Endodermal cell (in vitro differentiated cells): ENCODE results near the gene CCDC177. TPM values are rescaled to one million over a fixed set of nuclear protein-coding genes. Genes with fewer than 3 reads are reported as not detected.

Experiments
- DNase-seq: peaks from one replicate; pipeline ENCODE4 v3.0.0-alpha.2; 2017
- H3K27ac ChIP-seq: 2 replicates; pipeline ENCODE4 v1.5.1; 2013; ENCODE audit warnings: mild to moderate bottlenecking, low read depth, low read length, moderate library complexity
- H3K27me3 ChIP-seq: 2 replicates; pipeline ENCODE4 v1.6.1; 2013; ENCODE audit warnings: mild to moderate bottlenecking, low read length, moderate library complexity; ENCODE audit not compliant: insufficient read depth, control insufficient read depth, poor library complexity, severe bottlenecking
- H3K36me3 ChIP-seq: 2 replicates; pipeline ENCODE4 v1.7.0; 2013; ENCODE audit warnings: mild to moderate bottlenecking, low read length, moderate library complexity; ENCODE audit not compliant: control insufficient read depth, insufficient read depth
- H3K4me1 ChIP-seq: one replicate; pipeline ENCODE4 v1.7.0; 2013; ENCODE audit warnings: low read length; ENCODE audit not compliant: control insufficient read depth, insufficient read depth
- H3K4me3 ChIP-seq: 2 replicates; pipeline ENCODE4 v1.5.1; 2013; ENCODE audit warnings: mild to moderate bottlenecking, low read length, moderate library complexity
- H3K9ac ChIP-seq: 2 replicates; pipeline ENCODE4 v1.6.1; 2013; ENCODE audit warnings: mild to moderate bottlenecking, low read length, moderate library complexity; ENCODE audit not compliant: poor library complexity, severe bottlenecking; ENCODE audit errors: extremely low read depth
- H3K9me3 ChIP-seq: 2 replicates; pipeline ENCODE4 v1.6.1; 2013; ENCODE audit warnings: mild to moderate bottlenecking, low read length, moderate library complexity; ENCODE audit not compliant: control insufficient read depth
- H3K27ac Mint-ChIP-seq: 2 replicates; pipeline ENCODE4 v1.8.0; 2020; ENCODE audit warnings: mixed read lengths
- H3K27me3 Mint-ChIP-seq: 2 replicates; pipeline ENCODE4 v1.8.0; 2021; ENCODE audit warnings: mild to moderate bottlenecking, mixed read lengths; ENCODE audit not compliant: insufficient read depth
- H3K36me3 Mint-ChIP-seq: 2 replicates; pipeline ENCODE4 v1.8.0; 2020; ENCODE audit warnings: low read depth, mixed read lengths
- H3K4me1 Mint-ChIP-seq: 2 replicates; pipeline ENCODE4 v1.8.0; 2020; ENCODE audit warnings: mixed read lengths
- H3K4me3 Mint-ChIP-seq: 2 replicates; pipeline ENCODE4 v1.8.0; 2020; ENCODE audit warnings: mild to moderate bottlenecking, moderate library complexity, mixed read lengths
- H3K9me3 Mint-ChIP-seq: 2 replicates; pipeline ENCODE4 v1.8.0; 2020; ENCODE audit warnings: mild to moderate bottlenecking, mixed read lengths
- WGBS, 2 experiments: methylation state at CpG; one replicate each; pipeline versions ENCODE4 v1.1.5 to v1.1.7; 2013; ENCODE audit warnings: missing lambda C conversion rate in 2 of 2, mixed read lengths in 1 of 2; ENCODE audit not compliant: insufficient coverage in 1 of 2, insufficient read length in 1 of 2; 5-methylcytosine and 5-hydroxymethylcytosine counted together
- total RNA-seq, 2 donors: library from RNA; stranded (reverse); fragmentation: NEBNext Ultra II Directional in 1 of 2; extraction: Animal tissue kit (Norgen Biotek cat#: 25700) in 1 of 2; gene quantifications; 2 replicates in 1 of 2; 3 replicates in 1 of 2; pipeline ENCODE4 v1.2.1, GENCODE V29; 2021
- TF ChIP-seq, protein P1 (sequence below): fragments of 200-600 bp; sonication (generic); conservative IDR thresholded peaks from 2 replicates; pipeline ENCODE4 v1.5.0; 2021; ENCODE audit warnings: antibody characterized with exemption, mild to moderate bottlenecking

The CCDC177 gene
- total RNA-seq, 2 donors from 2014 or later, result 4.0 to 5.8 TPM

DNA sequence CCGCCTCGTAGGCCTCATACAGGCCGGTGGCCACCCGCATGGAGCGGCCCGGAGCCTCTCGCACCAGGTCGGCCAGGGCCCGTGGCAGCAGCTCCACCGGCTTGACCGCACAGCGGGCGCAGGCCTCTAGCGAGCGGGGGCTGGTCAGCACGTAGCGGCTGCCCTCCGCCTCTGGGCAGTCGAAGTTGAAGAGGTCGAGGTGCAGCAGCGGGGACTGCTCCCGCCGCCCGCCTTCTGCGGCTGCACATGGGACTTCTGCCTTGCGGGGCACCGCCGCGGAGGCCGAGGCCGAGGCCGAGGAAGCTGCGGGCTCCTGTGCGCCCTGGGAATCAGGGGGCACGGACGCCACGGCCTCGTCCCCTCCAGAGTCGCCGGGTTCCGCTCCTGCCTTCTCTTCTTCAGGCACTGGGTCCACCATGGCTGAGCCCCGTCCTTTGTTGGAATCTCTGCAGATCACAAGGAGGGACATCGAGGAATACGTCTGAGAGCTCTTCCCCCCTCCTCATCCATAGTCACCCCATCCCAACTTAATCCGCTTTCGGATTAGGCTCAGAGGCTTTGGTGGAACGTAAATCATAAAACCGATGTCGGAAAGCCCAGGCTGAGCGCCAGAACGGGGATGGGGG lies 1.4 kb downstream of the CCDC177 start:
- peaks cover 31% of the 10 kb centered on the region for H3K9me3 Mint-ChIP-seq
- H3K36me3 ChIP-seq, result peaks cover 25% of the 10 kb centered on the region
- no peak for DNase-seq
- H3K4me1 ChIP-seq, result peaks cover 7% of the 10 kb centered on the region
- peaks cover 16% of the 10 kb centered on the region for H3K9me3 ChIP-seq
- H3K9ac ChIP-seq, result no peak overlapping the region
- TF ChIP-seq, protein P1, sequence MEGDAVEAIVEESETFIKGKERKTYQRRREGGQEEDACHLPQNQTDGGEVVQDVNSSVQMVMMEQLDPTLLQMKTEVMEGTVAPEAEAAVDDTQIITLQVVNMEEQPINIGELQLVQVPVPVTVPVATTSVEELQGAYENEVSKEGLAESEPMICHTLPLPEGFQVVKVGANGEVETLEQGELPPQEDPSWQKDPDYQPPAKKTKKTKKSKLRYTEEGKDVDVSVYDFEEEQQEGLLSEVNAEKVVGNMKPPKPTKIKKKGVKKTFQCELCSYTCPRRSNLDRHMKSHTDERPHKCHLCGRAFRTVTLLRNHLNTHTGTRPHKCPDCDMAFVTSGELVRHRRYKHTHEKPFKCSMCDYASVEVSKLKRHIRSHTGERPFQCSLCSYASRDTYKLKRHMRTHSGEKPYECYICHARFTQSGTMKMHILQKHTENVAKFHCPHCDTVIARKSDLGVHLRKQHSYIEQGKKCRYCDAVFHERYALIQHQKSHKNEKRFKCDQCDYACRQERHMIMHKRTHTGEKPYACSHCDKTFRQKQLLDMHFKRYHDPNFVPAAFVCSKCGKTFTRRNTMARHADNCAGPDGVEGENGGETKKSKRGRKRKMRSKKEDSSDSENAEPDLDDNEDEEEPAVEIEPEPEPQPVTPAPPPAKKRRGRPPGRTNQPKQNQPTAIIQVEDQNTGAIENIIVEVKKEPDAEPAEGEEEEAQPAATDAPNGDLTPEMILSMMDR, result no peak
- peaks cover 3% of the 10 kb centered on the region for H3K4me1 Mint-ChIP-seq
- peaks cover 64% of the 10 kb centered on the region for H3K27me3 Mint-ChIP-seq
- WGBS, 2 experiments, result 86 to 89% methylated on average over 39 to 51 of the region's 51 CpGs
- H3K4me3 Mint-ChIP-seq, result peak overlapping the region; percentile 60
- H3K27ac ChIP-seq, result no peak overlapping the region
- H3K27ac Mint-ChIP-seq, result no peak overlapping the region
- H3K27me3 ChIP-seq, result peaks cover 22% of the 10 kb centered on the region
- peak overlapping the region; percentile 81 for H3K4me3 ChIP-seq
- peaks cover 30% of the 10 kb centered on the region for H3K36me3 Mint-ChIP-seq

DNA sequence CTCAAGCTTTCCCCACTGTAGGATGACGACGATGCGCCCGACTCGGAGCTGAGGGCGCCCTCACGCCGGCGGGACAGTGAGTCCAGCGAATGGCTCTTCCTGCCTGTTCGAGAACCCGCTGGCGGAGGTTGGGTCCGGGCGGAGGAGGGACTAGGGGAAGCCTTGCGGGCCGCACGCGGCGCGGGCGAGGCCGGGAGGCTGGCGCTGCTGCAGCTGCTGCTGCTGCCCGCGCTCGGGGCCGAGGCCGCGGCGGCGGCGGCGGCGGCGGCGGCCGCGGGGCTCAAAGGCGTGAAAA lies 1.9 kb downstream of the CCDC177 start:
- no peak for DNase-seq
- Histone ChIP-seq H3K27me3 (peaks cover 22% of the 10 kb centered on the region), H3K27ac (no peak overlapping the region), H3K36me3 (peaks cover 25% of the 10 kb centered on the region), H3K9me3 (peaks cover 16% of the 10 kb centered on the region), H3K4me1 (peaks cover 7% of the 10 kb centered on the region), H3K4me3 (no peak overlapping the region), H3K9ac (no peak overlapping the region)
- 97 to 98% methylated on average over 39 to 40 of the region's 40 CpGs for WGBS, 2 experiments
- peaks cover 30% of the 10 kb centered on the region for H3K36me3 Mint-ChIP-seq
- no peak overlapping the region for H3K27ac Mint-ChIP-seq
- TF ChIP-seq, protein P1, result no peak
- peaks cover 67% of the 10 kb centered on the region for H3K27me3 Mint-ChIP-seq
- H3K4me3 Mint-ChIP-seq, result no peak overlapping the region
- peaks cover 31% of the 10 kb centered on the region for H3K9me3 Mint-ChIP-seq
- peaks cover 3% of the 10 kb centered on the region for H3K4me1 Mint-ChIP-seq

DNA sequence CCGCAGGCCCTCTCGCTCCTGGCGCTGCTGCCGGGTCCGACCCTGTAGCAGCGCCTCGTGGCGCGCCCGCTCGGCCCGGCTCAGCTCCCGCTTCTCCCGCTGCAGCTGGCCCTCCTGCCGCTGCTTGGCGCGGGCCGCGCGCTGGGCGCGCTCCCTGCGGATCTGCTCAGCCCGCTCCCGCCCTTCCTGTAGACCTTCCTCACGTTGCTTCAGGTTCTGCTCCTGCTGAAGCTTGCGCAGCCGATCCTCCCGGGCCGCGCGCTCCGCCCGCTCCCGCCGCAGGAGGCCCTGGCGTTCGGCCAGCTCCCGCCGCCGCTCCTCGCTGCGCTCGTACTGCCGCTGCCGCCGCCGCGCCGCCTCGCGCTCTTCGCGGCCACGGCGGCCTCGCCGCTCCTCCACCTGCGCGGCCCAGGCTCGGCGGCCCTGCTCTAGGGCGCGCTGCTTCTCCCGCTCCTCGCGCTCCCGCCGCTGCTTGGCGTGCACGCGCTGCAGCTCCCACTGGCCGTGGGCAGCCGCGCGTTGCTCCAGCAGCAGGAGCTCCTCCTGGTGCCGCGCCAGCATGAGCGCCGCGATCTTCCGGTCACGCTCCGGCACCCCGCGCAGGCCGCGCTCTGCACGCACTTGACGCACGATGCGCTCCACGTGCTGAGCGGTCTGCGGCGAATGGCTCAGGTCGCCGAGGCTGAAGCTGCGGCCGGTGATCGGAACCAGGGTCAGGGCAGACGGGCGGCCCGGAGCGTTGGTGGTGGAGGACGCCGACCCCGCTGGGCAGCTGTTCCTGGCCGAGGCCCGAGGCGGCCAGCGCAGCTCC lies 2.4 kb downstream of the CCDC177 start:
- H3K36me3 Mint-ChIP-seq, result peaks cover 30% of the 10 kb centered on the region
- peaks cover 71% of the 10 kb centered on the region for H3K27me3 Mint-ChIP-seq
- H3K9me3 Mint-ChIP-seq, result peaks cover 31% of the 10 kb centered on the region
- Histone ChIP-seq H3K9me3 (peaks cover 11% of the 10 kb centered on the region), H3K4me1 (peaks cover 7% of the 10 kb centered on the region), H3K4me3 (no peak overlapping the region), H3K9ac (no peak overlapping the region), H3K27ac (no peak overlapping the region), H3K27me3 (peaks cover 22% of the 10 kb centered on the region), H3K36me3 (peaks cover 25% of the 10 kb centered on the region)
- H3K27ac Mint-ChIP-seq, result no peak overlapping the region
- peak overlapping the region; percentile 28 for H3K4me3 Mint-ChIP-seq
- TF ChIP-seq, protein P1, result no peak
- peak; percentile 87 for DNase-seq
- 53 to 61% methylated on average over 75 to 112 of the region's 112 CpGs for WGBS, 2 experiments
- H3K4me1 Mint-ChIP-seq, result peaks cover 3% of the 10 kb centered on the region
